ENCODE results near the gene HMCN1. TPM values are rescaled to one million over a fixed set of nuclear protein-coding genes. Genes with fewer than 3 reads are reported as not detected.

The HMCN1 gene
- total and polyA plus RNA-seq, 2 experiments from 2014 or later, result 1.6 to 8.7 TPM

- TF ChIP-seq ZNF462 (CRISPR knock-in tag; IDR thresholded peaks at IDR 0.05) (no peak), ZNF331 (CRISPR knock-in tag; IDR thresholded peaks at IDR 0.05; ENCODE audit: low read depth) (no peak)
Measured at GRCh38 chr1:185694081-185694480, 40.1 kb upstream of the HMCN1 start (continued).

GRCh38 chr1:185695299-185695698 lies 38.9 kb upstream of the HMCN1 start:
- H4K20me1 ChIP-seq (replicated peaks; ENCODE audit: insufficient read depth), result no peaks in the 10 kb centered on the region
- Mint-ChIP-seq H3K9me3 (no peaks in the 10 kb centered on the region), H3K27me3 (ENCODE audit: insufficient read depth, low read depth, poor library complexity) (peaks cover 3% of the 10 kb centered on the region), H3K36me3 (ENCODE audit: low read depth) (no peaks in the 10 kb centered on the region), H3K4me3 (no peak overlapping the region), H3K4me1 (peaks cover 21% of the 10 kb centered on the region), H3K27ac (no peak overlapping the region)
- no peaks in the 10 kb centered on the region for H3K79me2 ChIP-seq (replicated peaks; ENCODE audit: insufficient read depth)
- no peaks in the 10 kb centered on the region for H3K36me3 ChIP-seq (ENCODE audit: insufficient read depth)
- H3F3A ChIP-seq (replicated peaks; ENCODE audit: low read depth), result no peaks in the 10 kb centered on the region
- H2AFZ ChIP-seq, result no peak overlapping the region
- peaks cover 9% of the 10 kb centered on the region; the same call in 1 of the 2 replicates for H3K27me3 ChIP-seq (ENCODE audit: insufficient read depth)
- peaks cover 3% of the 10 kb centered on the region for H3K4me1 ChIP-seq (ENCODE audit: insufficient read depth)
- no peak overlapping the region for H3K27ac ChIP-seq (ENCODE audit: low read depth)
- no peak overlapping the region for H3K4me2 ChIP-seq
- DNase-seq (ENCODE audit: low spot score) (peak; percentile 20), ATAC-seq (no peak)
- H3K9me2 ChIP-seq (ENCODE audit: insufficient read depth), result no peaks in the 10 kb centered on the region
- H3K4me3 ChIP-seq, result no peak overlapping the region
- no peak for TF ChIP-seq EZH2 (IDR thresholded peaks at IDR 0.05; ENCODE audit: low read depth, unreplicated experiment)
- TF ChIP-seq CTCF (conservative IDR thresholded peaks at IDR 0.05; ENCODE audit: low read depth in 2 of 2), result peak in 1 of 2 experiments; percentile 45; a peak in 3 of 4 replicates
